Epithelial cell of esophagus (primary cell): ENCODE results near the gene ADCYAP1R1.
A peak's percentile ranks its signal among the peaks of the same experiment; 100 is the strongest.

Source experiments
- DNase-seq: peaks from one replicate; pipeline ENCODE4 v3.0.0; 2010; ENCODE audit warnings: low read depth
- H3K4me3 ChIP-seq: 2 replicates; pipeline ENCODE4 v1.5.1; 2011; ENCODE audit warnings: mild to moderate bottlenecking, low read length, control low read depth
- CTCF ChIP-seq: IDR thresholded peaks from 2 replicates; pipeline ENCODE4 v1.5.1; 2011; ENCODE audit warnings: low read depth, mild to moderate bottlenecking, low read length, control low read depth, inconsistent platforms; ENCODE audit not compliant: insufficient read depth; ENCODE audit errors: missing control alignments

Gene ADCYAP1R1

GRCh38 chr7:31051598-31052486 lies at the start of gene ADCYAP1R1:
Gene ADCYAP1R1 (plus strand): TSS chr7:31052308. CDS start chr7:31063265, 10,957 bp downstream.
- no peak for TF ChIP-seq CTCF
- DNase-seq = no peak
- no peak within 1 kb of the TSS for H3K4me3 ChIP-seq

GRCh38 chr7:31003097-31003496 lies 49.0 kb upstream of the ADCYAP1R1 start:
- DNase-seq = no peak
- no peak for TF ChIP-seq CTCF
- H3K4me3 ChIP-seq = no peak overlapping the region

- peak; percentile 8 for DNase-seq
- no peak for TF ChIP-seq CTCF
- no peak overlapping the region for H3K4me3 ChIP-seq
Observed at GRCh38 chr7:31003721-31004120, 48.4 kb upstream of the ADCYAP1R1 start.

GRCh38 chr7:31004393-31004792 lies 47.7 kb upstream of the ADCYAP1R1 start:
- TF ChIP-seq CTCF = no peak
- no peak overlapping the region for H3K4me3 ChIP-seq
- no peak for DNase-seq

- no peak for TF ChIP-seq CTCF
- no peak for DNase-seq
- no peak overlapping the region for H3K4me3 ChIP-seq
Observed at GRCh38 chr7:31006857-31007256, 45.3 kb upstream of the ADCYAP1R1 start.

- TF ChIP-seq CTCF = no peak
- DNase-seq = no peak
- H3K4me3 ChIP-seq = no peak overlapping the region
Observed at GRCh38 chr7:31007634-31008033, 44.5 kb upstream of the ADCYAP1R1 start.

- no peak for TF ChIP-seq CTCF
- no peak for DNase-seq
- no peak overlapping the region for H3K4me3 ChIP-seq
Observed at GRCh38 chr7:31014826-31015225, 37.3 kb upstream of the ADCYAP1R1 start.
